Measurements from ENCODE around the gene PIP4K2C.
"Not testable (repeated sequence)": the region's sequence is repeated elsewhere in the genome, so short reads cannot be mapped to it uniquely, and the experiment has no call there.

PIP4K2C gene

GRCh38 chr12:57586128-57586527, 4.9 kb upstream of the PIP4K2C start:
- DNase-seq, result no peak

GRCh38 chr12:57586832-57587429, 4.1 kb upstream of the PIP4K2C start:
- DNase-seq, result no peak

- DNase-seq, result not testable (repeated sequence)
These were observed 1.9 kb upstream of the PIP4K2C start for GRCh38 chr12:57588951-57589610.

GRCh38 chr12:57590479-57590863, 521 bp upstream of the PIP4K2C start:
- DNase-seq, result no peak

GRCh38 chr12:57591782-57592325, 862 bp downstream of the PIP4K2C start:
- DNase-seq, result no peak

GRCh38 chr12:57592551-57593165, 1.7 kb downstream of the PIP4K2C start:
- no peak for DNase-seq

- DNase-seq, result no peak
These were observed 2.2 kb downstream of the PIP4K2C start for GRCh38 chr12:57593187-57593586.

GRCh38 chr12:57600395-57600794, 9.4 kb downstream of the PIP4K2C start:
- DNase-seq, result no peak

- no peak for DNase-seq
These were observed 11.6 kb downstream of the PIP4K2C start for GRCh38 chr12:57602544-57602943.

- no peak for DNase-seq
These were observed 12.3 kb downstream of the PIP4K2C start for GRCh38 chr12:57603324-57603723.

GRCh38 chr12:57603815-57604453, 12.9 kb downstream of the PIP4K2C start:
- peak; percentile 21 for DNase-seq

GRCh38 chr12:57604454-57604991, 13.5 kb downstream of the PIP4K2C start, which contains the start of gene DTX3:
Gene DTX3, plus strand, starts transcription at chr12:57604824. Its CDS starts 1,694 bp downstream, at chr12:57606518.
- DNase-seq, result peak; percentile 78

- no peak for DNase-seq
These were observed 14.2 kb downstream of the PIP4K2C start for GRCh38 chr12:57604992-57605810.

GRCh38 chr12:57605811-57606311, 14.9 kb downstream of the PIP4K2C start:
- no peak for DNase-seq

- no peak for DNase-seq
These were observed 15.4 kb downstream of the PIP4K2C start for GRCh38 chr12:57606399-57606798.

GRCh38 chr12:57606821-57607220, 15.8 kb downstream of the PIP4K2C start:
- DNase-seq, result no peak

- DNase-seq, result no peak
These were observed 17.1 kb downstream of the PIP4K2C start for GRCh38 chr12:57607958-57608663.

GRCh38 chr12:57609101-57609780, 18.2 kb downstream of the PIP4K2C start:
- DNase-seq, result no peak

- DNase-seq, result no peak
These were observed 19.0 kb downstream of the PIP4K2C start for GRCh38 chr12:57609781-57610553.

- no peak for DNase-seq
These were observed 19.6 kb downstream of the PIP4K2C start for GRCh38 chr12:57610554-57611107.
